Renal cortical epithelial cell (primary cell): Measurements from ENCODE around the gene ANKMY2. TPM values are rescaled to one million over a fixed set of nuclear protein-coding genes. Genes with fewer than 3 reads are reported as not detected.

Experiments used
- DNase-seq: peaks from one replicate; pipeline ENCODE4 v3.0.0-alpha.2; 2011; ENCODE audit warnings: low read depth
- total RNA-seq: library from RNA; depleted of rRNA; stranded (reverse); fragments of >200 nt; gene quantifications from 2 replicates; pipeline ENCODE4 v1.2.3, GENCODE V29; 2014

Gene ANKMY2
- total RNA-seq, 1 donor from 2014 or later = 52.0 TPM

DNA sequence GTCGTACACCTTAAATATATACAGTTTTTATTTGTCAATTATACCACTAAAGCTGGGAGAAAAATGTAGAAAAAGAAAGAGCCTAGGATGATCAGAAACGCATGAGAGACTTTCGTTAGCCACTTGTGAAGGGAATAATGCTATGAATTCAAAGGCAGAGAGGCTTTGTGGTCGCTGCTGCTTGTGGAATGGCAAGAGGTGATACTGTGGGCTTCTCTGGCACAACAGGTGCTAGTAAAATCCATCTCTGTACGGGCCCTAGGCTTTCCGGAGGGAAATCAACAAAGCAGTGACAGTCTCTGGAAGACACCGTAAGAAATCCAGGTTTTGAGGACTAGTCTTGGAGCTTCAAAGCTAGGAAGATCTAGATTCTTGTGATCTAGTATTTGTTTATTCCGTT is 66.3 kb downstream of the ANKMY2 start:
- no peak for DNase-seq

DNA sequence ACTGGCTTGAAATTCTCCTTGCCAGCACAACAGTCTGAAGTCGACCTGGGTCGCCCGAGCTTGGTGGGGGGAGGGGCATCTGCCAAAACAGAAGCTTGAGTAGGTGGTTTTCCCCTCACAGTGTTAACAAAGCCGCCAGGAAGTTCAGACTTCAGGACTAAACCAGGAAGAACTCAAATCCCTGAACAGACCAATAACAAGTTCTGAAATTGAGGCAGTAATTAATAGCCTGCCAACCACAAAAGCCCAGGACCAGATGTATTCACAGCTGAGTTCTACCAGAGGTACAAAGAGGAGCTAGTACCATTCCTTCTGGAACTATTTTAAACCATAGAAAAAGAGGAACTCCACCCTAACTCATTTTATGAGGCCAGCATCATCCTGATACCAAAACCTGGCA is 73.6 kb downstream of the ANKMY2 start:
- DNase-seq = no peak

DNA sequence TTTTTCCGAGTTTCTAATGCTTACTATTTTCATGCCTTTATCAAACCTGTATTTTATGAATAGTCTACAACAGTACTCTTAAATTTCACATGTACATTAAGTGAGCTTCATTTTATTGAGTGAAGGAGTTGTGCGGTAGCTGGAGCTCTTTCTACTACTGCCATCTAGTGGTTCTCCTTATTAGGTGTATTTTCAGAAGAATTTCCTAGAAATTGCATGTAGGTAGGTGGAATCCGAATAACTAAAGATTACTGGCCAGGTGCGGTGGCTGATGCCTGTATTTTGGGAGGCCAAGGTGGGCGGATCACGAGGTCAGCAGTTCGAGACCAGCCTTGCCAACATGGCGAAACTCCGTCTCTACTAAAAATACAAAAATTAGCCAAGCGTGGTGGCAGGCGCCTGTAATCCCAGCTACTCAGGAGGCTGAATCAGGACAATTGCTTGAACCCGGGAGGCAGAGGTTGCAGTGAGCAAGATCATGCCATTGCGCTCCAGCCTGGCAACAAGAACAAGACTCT is 80.6 kb downstream of the ANKMY2 start:
- peak; percentile 63 for DNase-seq

DNA sequence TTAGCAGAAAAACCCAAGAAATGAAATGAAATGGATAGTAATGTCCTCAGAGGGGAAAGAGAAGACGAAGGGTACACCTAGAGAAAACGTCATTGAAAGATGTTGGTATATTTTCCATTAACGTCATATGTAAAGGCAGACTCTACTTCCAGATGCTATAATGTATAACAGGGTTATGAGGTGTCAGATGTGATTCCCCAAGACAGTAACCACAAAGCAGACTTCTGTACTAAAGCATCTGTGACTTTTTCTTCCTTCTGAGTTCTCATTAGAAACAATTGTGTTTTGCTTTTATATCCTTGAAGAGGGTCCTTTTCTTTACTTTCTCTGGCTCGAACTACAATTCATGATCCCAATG is 81.6 kb downstream of the ANKMY2 start:
- DNase-seq = no peak

DNA sequence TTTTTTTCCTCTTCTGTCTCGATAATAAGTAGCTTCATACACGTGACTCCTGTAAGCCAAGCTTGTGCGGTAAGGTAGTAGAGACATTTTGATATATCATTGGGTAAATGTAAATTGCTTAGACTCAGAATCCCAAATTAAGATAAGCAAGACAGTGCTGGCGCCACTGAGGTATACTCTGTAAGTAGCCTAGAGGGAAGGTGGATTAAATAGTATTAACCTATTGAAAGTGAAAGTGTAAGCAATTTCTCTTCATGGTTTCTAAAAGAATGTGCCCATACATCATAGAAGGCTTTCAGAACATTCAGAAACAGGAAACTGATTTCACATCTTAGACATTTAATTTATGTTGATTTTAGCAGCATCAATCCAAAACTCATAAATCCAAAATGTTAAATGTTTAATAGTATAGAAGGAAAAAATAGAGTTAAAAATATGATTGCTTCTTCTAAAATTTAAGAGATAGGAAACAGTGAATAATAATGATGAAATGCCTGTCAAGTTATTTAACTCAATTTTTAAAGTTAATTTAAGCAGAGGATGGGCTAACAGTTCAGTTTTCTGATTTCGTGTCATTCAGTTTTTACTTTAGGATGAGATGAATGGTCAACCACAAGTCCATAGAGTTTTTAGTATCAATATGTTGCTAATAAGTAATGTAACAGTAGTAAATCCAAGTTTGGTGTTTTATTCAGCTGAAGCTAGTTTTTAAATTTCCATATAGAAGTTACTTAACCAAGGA is 82.1 kb downstream of the ANKMY2 start:
- DNase-seq = no peak

DNA sequence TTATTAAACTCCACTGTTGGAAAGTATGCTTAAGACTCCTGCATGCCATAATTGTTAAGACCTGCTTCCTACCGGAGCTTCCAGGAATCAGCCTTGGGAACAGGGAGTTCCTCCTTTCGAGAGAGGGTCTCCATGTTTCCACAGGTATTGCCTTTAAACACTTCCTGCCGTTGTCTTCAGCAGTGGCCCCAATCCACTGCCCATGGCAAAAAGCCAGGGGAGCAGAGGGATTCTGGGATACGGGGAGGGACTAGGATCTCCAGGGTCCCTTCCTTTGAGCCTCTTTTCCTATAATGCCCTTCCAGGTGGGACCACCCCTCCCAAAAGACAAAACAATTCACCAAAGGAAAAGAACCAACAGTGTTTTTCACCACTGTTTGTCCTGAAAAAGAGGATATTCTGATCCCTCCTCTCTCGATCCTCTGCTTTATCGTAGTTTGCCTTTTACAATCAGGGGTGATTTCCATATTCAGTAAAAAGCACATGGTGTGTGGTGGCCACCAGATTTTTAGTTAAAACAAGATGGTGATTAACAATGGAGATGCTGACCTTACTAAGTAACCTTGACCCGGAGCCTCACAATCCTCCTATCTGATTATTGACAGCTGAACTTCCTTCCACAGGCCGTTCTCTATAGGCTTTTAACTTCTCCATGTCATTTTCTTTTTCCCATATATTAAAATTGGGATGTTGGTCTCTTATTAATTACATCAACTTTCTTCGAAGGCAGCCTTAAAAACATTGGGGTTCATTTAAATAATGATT is 82.9 kb downstream of the ANKMY2 start:
- no peak for DNase-seq

DNA sequence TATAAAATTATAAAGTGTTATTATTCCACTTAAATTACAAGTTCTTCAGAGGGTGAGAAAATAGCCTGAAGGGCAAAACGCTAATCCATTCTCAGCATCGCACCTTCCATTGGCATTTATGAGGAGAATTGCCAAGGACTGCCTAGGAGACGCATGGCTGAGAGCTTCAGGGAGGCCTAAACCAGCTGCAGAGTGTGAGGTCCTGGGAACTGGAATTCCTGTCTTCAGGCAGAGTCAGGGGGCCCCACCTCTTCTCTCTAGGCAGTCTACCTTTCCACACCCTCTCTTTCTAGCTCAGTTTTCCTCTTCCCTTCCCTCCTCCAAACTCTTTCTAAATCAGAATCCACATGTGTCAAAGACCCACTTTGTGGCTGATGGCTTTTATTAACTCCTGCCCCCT is 83.6 kb downstream of the ANKMY2 start:
- DNase-seq = peak; percentile 14

DNA sequence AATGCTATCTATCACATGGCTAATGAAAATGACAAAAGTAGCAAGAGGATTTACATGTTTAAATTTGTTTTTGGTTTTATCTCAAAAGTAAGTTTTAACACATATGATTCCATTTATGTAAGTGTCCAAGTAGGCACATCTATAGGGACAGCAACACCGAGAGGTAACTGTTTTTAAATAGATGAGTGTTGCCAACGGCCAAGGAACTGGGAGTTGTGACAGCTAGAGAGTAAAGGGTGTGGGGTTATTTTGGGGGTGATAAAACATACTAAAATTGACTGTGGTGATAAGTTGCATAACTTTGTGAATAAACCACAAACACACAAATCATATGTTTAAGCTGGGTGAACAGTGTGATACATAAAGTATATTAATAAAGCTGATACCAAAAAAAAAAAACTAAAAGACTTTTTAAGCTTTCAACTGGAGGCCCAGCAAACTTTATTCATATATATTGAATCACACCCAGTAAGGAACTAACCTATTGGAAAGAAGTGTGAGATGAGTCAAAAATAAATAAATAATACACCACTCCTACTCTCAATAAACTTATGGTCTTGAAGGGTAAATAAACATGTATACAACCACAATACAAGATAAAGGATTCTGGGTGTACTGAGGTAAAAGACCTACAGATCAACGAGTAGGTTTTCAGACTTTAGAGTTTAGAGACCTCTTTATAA is 85.9 kb downstream of the ANKMY2 start:
- DNase-seq = no peak

DNA sequence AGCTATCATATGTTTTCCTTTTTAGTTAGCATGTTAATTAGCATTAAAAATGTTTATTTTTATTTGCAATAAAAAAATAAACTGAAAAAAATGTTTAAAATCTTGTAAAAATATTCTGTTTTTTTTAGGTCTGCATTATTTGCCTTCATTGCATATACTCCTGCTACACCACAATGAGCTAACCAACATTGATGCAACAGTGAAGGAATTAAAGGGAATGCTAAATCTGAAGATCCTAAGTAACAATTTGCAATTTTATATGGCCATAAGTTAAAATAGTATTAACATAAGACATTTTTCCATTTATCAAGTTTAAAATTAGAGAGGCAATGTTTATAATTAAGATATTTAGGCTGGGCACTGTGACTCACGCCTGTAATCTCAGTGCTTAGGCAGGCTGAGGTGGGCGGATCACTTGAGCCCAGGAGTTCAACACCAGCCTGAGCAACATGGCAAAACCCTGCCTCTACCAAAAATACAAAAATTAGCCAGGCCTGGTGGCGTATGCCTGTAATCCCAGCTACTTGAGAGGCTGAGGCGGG is 86.7 kb downstream of the ANKMY2 start:
- DNase-seq = no peak

DNA sequence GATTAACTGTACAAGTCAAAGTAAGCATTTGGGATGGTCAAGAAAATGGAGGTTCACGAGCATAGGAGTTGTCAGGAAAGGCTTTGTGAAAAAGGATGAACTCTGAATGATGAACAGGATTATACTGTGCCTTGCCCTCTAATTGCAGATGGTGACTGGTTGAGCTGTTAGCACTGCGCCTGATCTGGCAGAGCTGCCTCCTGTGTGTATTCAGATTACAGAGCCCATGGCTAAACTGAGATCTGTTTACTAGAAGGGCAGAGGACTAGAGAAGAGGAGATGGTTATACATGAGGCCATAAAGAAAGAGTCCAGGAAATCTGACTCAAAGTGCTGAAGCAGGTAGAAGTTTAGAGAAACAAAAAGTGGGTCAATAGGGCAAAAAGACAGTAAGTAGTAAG is 89.2 kb downstream of the ANKMY2 start:
- DNase-seq = no peak

DNA sequence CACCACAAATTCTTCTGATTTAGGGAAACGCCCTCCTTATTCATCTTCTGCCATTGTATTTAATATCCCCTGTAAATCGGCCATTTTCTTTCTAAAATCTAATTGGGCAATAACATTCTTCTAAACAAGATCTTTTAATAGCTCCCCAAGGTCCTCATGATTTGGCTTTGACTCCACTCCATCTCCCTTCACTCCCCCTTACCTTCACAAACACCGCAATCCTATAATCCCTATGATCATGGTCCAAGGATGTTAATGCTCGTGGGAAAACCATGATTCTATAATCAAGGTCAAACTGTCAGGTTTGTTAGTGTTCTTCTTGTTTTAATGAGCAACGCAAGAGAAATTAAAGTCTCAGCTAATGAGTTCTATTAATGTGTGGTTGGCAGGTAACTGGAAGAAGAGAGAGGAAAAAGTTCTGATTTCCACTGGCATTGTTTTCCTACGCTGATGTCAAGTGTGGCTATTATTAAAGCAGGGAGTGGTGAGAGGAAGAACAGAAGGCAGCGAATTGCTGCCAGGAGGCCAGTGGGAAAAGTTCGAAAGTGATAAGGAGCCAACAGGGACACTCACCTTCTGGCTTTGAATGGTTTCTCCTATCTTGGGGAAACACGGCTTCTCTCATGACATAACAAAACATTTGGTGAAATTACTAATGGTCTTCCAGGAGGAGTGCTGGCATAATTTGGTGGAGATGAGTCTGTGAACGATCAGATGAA is 90.9 kb downstream of the ANKMY2 start:
- no peak for DNase-seq

DNA sequence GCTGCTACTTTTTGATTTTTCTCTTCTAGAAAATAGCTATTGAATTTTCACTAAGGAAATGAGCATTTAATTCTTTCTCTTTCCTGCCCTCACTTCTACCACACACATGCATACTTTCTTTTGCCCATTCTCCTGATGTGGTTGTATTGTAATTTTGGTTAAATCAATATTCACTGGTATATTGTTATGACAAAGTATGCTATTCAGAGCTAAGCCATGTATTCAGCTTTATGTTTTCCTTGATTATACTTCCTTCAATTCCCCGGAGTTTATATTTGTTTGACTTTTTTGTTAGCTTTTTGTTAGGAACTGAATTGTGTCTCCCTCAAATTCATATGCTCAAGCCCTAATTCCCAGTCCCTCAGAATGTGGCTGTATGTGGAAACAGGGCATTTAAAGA is 94.9 kb downstream of the ANKMY2 start:
- no peak for DNase-seq

Other genes starting within 250 kb of the ANKMY2 start
- gene CRPPA, start 224.2 kb downstream of the ANKMY2 start, total RNA-seq = 4.5 and 6.7 TPM in 2 replicates
- gene SOSTDC1, start 180.0 kb downstream of the ANKMY2 start, total RNA-seq = 11.4 TPM in 1 of 2 replicates, not detected in the other
- not detected in 2 replicates for gene LRRC72, start 118.9 kb downstream of the ANKMY2 start, total RNA-seq
- 93.6 and 144 TPM in 2 replicates for gene BZW2, start 427 bp upstream of the ANKMY2 start, total RNA-seq
- gene TSPAN13, start 108.0 kb upstream of the ANKMY2 start, total RNA-seq = 52.6 and 89.1 TPM in 2 replicates
- gene AGR2, start 159.2 kb upstream of the ANKMY2 start, total RNA-seq = 18.6 and 29.0 TPM in 2 replicates
- gene AGR3, start 236.2 kb upstream of the ANKMY2 start, total RNA-seq = not detected in 2 replicates